ENCODE results near the gene HEXIM2. TPM values are rescaled to one million over a fixed set of nuclear protein-coding genes. Genes with fewer than 3 reads are reported as not detected.

HEXIM2 gene
- total and polyA plus RNA-seq, 2 of the 13 experiments (the other 11 are each of a cell fraction or from before 2014, with no cell fraction given) = 27.1 to 32.4 TPM

DNA sequence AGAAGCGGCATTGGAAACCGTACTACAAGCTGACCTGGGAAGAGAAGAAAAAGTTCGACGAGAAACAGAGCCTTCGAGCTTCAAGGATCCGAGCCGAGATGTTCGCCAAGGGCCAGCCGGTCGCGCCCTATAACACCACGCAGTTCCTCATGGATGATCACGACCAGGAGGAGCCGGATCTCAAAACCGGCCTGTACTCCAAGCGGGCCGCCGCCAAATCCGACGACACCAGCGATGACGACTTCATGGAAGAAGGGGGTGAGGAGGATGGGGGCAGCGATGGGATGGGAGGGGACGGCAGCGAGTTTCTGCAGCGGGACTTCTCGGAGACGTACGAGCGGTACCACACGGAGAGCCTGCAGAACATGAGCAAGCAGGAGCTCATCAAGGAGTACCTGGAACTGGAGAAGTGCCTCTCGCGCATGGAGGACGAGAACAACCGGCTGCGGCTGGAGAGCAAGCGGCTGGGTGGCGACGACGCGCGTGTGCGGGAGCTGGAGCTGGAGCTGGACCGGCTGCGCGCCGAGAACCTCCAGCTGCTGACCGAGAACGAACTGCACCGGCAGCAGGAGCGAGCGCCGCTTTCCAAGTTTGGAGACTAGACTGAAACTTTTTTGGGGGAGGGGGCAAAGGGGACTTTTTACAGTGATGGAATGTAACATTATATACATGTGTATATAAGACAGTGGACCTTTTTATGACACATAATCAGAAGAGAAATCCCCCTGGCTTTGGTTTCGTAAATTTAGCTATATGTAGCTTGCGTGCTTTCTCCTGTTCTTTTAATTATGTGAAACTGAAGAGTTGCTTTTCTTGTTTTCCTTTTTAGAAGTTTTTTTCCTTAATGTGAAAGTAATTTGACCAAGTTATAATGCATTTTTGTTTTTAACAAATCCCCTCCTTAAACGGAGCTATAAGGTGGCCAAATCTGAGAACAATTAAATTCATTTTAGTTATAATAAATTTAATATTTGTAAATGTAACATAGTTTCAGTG lies 11.7 kb upstream of the HEXIM2 start (continued):
- TF ChIP-seq, protein P1, sequence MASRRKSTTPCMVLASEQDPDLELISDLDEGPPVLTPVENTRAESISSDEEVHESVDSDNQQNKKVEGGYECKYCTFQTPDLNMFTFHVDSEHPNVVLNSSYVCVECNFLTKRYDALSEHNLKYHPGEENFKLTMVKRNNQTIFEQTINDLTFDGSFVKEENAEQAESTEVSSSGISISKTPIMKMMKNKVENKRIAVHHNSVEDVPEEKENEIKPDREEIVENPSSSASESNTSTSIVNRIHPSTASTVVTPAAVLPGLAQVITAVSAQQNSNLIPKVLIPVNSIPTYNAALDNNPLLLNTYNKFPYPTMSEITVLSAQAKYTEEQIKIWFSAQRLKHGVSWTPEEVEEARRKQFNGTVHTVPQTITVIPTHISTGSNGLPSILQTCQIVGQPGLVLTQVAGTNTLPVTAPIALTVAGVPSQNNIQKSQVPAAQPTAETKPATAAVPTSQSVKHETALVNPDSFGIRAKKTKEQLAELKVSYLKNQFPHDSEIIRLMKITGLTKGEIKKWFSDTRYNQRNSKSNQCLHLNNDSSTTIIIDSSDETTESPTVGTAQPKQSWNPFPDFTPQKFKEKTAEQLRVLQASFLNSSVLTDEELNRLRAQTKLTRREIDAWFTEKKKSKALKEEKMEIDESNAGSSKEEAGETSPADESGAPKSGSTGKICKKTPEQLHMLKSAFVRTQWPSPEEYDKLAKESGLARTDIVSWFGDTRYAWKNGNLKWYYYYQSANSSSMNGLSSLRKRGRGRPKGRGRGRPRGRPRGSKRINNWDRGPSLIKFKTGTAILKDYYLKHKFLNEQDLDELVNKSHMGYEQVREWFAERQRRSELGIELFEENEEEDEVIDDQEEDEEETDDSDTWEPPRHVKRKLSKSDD (CRISPR knock-in tag; IDR thresholded peaks at IDR 0.05; ENCODE audit: low read depth) = peak; percentile 59; the same call in 1 of the 2 replicates
- TF ChIP-seq KDM5B (CRISPR knock-in tag; IDR thresholded peaks at IDR 0.05; ENCODE audit: borderline replicate concordance) (peak; percentile 32; the same call in 1 of the 2 replicates), TARDBP (CRISPR knock-in tag; IDR thresholded peaks at IDR 0.05) (peak; percentile 29; the same call in 1 of the 2 replicates), HOXA5 (CRISPR knock-in tag; IDR thresholded peaks at IDR 0.05) (peak; percentile 40; the same call in 1 of the 2 replicates), FIP1L1 (IDR thresholded peaks at IDR 0.05; ENCODE audit: borderline replicate concordance, insufficient read depth, low read depth, low read length) (no peak), GPN1 (CRISPR knock-in tag; IDR thresholded peaks at IDR 0.05; ENCODE audit: borderline replicate concordance) (peak; percentile 45; the same call in 1 of the 2 replicates), ZNF790 (CRISPR knock-in tag; IDR thresholded peaks at IDR 0.05; ENCODE audit: borderline replicate concordance) (peak; percentile 68; the same call in 1 of the 2 replicates), ZNF547 (CRISPR knock-in tag; IDR thresholded peaks at IDR 0.05) (0 out of 2 replicates have a peak, but pooled peaks have one; percentile 36), ZNF292 (CRISPR knock-in tag; IDR thresholded peaks at IDR 0.05; ENCODE audit: borderline replicate concordance, low read depth) (peak; percentile 68)
- TF ChIP-seq, protein P2, sequence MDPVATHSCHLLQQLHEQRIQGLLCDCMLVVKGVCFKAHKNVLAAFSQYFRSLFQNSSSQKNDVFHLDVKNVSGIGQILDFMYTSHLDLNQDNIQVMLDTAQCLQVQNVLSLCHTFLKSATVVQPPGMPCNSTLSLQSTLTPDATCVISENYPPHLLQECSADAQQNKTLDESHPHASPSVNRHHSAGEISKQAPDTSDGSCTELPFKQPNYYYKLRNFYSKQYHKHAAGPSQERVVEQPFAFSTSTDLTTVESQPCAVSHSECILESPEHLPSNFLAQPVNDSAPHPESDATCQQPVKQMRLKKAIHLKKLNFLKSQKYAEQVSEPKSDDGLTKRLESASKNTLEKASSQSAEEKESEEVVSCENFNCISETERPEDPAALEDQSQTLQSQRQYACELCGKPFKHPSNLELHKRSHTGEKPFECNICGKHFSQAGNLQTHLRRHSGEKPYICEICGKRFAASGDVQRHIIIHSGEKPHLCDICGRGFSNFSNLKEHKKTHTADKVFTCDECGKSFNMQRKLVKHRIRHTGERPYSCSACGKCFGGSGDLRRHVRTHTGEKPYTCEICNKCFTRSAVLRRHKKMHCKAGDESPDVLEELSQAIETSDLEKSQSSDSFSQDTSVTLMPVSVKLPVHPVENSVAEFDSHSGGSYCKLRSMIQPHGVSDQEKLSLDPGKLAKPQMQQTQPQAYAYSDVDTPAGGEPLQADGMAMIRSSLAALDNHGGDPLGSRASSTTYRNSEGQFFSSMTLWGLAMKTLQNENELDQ (CRISPR knock-in tag; IDR thresholded peaks at IDR 0.05; ENCODE audit: borderline replicate concordance) = no peak
- TF ChIP-seq, protein P3, sequence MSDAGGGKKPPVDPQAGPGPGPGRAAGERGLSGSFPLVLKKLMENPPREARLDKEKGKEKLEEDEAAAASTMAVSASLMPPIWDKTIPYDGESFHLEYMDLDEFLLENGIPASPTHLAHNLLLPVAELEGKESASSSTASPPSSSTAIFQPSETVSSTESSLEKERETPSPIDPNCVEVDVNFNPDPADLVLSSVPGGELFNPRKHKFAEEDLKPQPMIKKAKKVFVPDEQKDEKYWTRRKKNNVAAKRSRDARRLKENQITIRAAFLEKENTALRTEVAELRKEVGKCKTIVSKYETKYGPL (CRISPR knock-in tag; IDR thresholded peaks at IDR 0.05) = no peak
- TF ChIP-seq, protein P4, sequence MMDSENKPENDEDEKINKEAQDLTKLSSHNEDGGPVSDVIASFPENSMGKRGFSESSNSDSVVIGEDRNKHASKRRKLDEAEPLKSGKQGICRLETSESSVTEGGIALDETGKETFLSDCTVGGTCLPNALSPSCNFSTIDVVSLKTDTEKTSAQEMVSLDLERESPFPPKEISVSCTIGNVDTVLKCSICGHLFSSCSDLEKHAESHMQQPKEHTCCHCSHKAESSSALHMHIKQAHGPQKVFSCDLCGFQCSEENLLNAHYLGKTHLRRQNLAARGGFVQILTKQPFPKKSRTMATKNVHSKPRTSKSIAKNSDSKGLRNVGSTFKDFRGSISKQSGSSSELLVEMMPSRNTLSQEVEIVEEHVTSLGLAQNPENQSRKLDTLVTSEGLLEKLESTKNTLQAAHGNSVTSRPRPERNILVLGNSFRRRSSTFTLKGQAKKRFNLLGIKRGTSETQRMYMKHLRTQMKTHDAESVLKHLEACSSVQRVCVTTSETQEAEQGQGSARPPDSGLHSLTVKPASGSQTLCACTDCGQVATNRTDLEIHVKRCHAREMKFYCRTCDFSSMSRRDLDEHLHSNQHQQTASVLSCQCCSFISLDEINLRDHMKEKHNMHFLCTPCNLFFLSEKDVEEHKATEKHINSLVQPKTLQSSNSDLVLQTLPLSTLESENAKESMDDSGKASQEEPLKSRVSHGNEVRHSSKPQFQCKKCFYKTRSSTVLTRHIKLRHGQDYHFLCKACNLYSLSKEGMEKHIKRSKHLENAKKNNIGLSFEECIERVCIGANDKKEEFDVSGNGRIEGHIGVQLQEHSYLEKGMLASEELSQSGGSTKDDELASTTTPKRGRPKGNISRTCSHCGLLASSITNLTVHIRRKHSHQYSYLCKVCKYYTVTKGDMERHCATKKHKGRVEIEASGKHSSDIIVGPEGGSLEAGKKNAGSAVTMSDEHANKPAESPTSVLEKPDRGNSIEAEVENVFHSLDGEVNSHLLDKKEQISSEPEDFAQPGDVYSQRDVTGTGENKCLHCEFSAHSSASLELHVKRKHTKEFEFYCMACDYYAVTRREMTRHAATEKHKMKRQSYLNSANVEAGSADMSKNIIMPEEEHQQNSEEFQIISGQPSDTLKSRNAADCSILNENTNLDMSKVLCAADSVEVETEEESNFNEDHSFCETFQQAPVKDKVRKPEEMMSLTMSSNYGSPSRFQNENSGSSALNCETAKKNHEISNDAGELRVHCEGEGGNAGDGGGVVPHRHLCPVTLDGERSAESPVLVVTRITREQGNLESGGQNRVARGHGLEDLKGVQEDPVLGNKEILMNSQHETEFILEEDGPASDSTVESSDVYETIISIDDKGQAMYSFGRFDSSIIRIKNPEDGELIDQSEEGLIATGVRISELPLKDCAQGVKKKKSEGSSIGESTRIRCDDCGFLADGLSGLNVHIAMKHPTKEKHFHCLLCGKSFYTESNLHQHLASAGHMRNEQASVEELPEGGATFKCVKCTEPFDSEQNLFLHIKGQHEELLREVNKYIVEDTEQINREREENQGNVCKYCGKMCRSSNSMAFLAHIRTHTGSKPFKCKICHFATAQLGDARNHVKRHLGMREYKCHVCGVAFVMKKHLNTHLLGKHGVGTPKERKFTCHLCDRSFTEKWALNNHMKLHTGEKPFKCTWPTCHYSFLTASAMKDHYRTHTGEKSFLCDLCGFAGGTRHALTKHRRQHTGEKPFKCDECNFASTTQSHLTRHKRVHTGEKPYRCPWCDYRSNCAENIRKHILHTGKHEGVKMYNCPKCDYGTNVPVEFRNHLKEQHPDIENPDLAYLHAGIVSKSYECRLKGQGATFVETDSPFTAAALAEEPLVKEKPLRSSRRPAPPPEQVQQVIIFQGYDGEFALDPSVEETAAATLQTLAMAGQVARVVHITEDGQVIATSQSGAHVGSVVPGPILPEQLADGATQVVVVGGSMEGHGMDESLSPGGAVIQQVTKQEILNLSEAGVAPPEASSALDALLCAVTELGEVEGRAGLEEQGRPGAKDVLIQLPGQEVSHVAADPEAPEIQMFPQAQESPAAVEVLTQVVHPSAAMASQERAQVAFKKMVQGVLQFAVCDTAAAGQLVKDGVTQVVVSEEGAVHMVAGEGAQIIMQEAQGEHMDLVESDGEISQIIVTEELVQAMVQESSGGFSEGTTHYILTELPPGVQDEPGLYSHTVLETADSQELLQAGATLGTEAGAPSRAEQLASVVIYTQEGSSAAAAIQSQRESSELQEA (CRISPR knock-in tag; IDR thresholded peaks at IDR 0.05; ENCODE audit: not compliant biosample characterization) = peak; percentile 64
